ENCODE data around the gene IRF4.

The IRF4 gene

DNA sequence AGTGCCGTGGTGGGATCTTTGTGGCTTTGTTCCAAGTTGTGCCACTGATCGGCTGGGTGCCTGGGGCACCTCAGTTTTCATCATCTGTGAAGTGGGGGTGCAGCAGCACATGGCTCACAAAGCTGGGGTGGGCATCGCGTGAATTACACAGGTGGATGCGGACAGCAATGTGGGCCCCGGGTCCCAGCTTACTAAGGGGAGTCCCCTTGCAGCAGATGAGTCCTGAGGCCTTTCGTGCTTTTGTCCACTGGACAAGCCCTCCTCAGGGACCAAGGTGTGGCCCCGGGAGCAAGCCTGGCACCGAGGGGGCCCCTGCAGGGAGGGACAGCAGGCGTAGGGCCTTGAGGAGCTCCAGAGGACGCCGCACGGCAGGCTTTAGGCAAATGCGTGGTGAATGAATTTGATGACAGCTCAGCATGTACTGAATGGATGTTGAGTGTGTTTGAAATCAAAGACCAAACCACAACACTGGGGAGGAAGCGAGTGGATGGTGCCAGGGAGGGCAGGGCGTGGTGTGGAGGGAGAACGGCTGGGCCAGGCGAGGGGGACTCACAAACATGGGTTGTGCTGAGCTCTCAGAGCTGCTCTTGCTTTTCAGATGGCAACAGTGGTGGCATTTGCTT, 53.2 kb downstream of the IRF4 start:
- no peak for DNase-seq (ENCODE audit: low read depth in 2 of 2)

- DNase-seq (ENCODE audit: low read depth in 2 of 2): no peak
These were observed 54.2 kb downstream of the IRF4 start for GRCh38 chr6:445571-446417.

- DNase-seq (ENCODE audit: low read depth in 2 of 2): no peak
These were observed 55.1 kb downstream of the IRF4 start for GRCh38 chr6:446418-447366.

GRCh38 chr6:447381-448165, 56.0 kb downstream of the IRF4 start:
- no peak for DNase-seq (ENCODE audit: low read depth in 2 of 2)

DNA sequence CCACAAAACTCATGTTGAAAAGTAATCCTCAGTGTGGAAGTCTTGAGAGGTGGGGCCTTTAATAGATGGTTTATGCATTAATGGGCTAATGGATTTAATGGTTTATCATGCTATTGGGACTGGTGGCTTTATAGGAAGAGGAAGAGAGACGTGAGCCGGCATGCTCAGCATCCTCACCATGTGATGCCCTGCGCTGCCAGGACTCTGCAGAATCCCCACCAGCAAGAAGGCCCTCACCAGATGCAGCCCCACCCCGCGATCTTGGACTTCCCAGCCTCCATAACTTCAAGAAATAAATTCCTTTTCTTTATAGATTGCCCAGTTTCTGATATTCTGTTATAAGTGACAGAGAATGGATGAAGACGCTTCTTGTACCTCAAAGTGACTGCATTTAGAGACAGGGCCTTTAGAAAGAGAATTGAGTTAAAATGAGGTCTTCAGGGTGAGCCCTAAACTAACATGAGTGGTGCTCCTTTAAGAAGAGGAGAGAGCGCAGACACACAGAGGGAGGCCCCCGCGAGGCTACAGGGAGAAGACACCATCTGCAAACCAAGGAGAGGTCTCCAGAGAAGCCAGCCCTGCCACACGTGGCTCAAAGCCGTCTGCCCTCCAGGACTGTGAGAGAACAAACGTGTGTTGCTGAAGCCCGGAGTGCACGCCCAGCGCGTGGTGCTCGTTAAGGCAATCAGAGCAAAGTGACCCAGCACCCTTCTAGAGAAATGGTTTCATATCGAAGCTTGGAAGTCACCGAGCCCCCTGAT, 56.9 kb downstream of the IRF4 start:
- no peak for DNase-seq (ENCODE audit: low read depth in 2 of 2)

GRCh38 chr6:449057-449430, 57.5 kb downstream of the IRF4 start:
- no peak for DNase-seq (ENCODE audit: low read depth in 2 of 2)

DNA sequence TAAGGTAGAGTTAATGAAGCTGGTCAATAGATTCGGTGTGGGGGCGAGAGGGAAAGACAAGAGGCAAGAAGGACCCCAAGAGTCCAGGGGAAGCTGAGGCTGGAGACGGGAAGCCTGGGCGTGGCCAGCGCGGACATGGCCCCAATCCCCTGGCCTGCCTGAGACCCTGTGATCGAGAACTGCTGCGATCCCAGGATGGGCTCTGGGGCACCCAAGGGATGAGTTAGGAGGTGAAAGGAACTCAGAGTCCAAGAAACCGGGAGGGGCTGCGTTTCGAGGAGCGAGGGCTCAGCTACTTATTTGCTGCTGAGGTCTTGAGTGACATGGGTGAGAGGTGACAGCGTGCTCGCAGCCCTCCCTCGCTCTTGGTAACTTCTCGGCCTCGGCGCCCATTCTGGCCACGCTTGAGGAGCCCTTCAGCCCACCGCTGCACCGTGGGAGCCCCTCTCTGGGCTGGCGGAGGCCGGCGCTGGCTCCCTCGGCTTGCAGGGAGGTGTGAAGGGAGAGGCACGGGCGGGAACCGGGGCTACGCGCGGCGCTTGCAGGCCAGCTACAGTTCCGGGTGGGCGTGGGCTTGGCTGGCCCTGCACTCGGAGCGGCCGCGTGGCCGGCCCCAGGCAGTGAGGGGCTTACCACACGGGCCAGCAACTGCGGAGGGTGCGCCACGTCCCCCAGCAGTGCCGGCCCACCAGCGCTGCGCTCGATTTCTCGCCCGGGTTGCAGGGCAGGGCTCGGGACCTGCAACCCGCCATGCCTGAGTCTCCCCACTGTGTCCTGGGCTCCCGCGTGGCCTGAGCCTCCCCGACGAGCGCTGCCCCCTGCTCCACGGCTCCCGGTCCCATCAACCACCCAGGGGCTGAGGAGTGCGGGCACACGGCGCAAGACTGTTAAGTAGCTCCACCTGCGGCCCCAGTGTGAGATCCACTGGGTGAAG, 58.2 kb downstream of the IRF4 start:
- DNase-seq (ENCODE audit: low read depth in 2 of 2): no peak

GRCh38 chr6:451336-451735, 59.8 kb downstream of the IRF4 start:
- DNase-seq (ENCODE audit: low read depth in 2 of 2): no peak

GRCh38 chr6:451847-452246, 60.3 kb downstream of the IRF4 start:
- DNase-seq (ENCODE audit: low read depth in 2 of 2): no peak

DNA sequence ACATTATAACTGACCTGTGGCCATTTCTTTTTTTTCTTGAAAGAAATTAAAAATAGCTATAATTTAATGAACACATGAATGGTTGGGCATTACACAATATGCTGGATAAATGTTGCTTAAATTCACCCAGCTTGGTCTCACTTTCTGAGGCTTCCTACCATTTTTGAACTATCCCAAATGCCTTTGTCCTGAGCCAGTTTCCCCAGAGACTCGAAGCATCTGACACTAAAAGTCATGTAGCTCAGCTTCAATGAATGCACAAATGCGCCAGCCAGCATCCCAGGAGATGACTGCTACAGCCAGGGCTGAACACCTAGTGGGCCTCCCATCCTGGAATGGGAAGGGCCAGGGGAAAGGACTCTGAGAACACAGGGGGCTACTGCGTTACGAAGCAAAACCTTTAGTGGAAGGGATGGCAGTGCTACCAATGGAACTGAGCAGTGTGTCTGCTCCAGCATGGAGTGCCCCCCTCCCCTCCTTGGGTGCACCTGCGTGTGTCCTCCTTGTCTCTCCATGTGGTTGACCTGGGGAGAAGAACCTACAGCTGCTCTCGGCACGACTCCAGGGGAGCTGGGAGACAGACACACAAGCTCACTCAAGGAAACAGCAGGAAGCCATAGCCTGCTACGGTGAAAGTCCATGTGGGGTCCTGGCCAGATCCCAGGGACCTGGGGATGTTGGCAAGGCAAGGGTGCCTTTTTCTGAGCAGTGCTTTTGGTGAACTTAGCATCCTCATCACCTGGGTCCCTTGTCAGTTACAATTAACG, 60.9 kb downstream of the IRF4 start:
- no peak for DNase-seq (ENCODE audit: low read depth in 2 of 2)

DNA sequence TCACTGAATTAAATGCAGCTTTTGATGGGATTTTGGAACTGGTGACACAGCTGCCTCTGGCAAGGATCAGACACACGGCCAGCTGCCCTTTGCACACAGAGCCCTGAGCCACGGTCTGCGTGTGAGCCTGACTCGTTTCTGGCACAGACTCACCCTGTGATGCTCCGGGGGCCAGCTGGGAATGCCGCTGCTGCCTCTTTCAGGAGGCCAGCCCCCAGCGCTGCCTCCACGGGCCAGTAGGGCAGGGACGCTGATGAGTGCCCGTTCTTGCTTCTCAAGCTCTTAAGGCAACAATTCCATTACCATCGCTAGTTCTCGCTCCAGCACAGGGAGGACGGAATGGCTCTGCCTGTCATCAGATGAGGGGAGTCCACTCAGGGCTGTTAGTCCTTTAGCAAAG, 61.6 kb downstream of the IRF4 start:
- DNase-seq (ENCODE audit: low read depth in 2 of 2): no peak

DNA sequence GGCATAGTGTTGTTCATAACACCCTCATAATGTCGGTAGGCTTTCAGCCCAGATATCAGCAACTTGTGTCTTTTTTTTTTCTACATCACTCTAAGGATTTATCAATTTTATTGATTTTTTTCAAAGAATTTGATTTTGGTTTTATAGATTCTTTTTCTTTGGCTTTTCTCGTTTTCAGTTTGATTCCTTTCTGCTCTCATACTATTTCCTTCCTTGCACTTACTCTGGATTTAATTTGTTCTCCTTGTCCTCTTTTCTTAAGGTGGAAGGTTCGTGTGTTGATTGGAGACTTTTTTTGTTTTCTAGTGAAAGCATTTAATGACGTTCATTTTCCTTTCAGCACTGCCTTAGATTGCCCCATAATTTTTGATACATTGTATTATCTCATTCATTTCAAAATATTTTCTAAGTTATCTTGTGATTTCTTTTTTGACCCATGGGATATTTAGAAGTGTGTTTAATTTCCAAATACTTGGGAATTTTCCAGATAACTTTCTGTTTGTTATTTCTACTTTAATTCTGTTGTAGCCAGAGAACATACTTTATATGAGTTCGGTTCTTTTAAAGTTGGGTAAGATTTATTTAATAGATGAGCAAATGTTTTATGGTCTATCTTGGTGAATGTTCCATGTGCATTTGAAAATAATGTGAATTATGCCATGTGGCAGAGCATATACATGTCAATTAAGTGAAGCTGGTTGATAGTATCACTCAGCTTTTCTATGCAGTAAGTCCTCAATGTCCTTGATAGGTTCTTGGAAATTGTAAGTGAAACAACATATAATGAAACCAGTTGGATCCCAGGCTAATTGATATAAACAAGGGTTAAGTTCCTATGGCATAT, 62.8 kb downstream of the IRF4 start:
- no peak for DNase-seq (ENCODE audit: low read depth in 2 of 2)

DNA sequence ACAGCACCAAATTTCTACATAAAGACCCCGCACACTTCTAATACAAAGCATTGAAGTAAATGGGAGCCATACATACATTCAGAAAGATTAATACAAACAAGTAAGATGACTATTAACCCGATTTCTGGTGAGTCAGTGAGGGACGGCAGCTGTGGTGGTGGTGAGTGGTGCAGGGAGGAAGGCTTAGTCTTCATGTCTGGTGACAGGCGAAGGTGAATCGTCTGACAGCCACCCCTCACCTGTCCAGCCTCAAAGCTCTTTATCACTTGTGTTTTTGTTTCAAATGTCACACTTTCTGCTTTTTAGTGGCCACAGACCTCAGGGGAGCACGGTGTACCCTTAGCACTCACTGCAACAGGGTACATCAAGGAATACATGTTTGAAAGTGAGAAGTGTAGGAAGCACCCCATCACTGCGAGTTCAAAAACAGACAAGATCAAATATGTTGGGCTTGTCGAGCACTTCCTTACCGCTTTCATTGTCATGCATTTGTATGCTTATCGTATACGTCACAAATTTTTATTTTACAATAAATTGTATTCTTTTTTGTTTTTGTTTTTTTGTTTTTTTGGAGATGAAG, 63.5 kb downstream of the IRF4 start:
- no peak for DNase-seq (ENCODE audit: low read depth in 2 of 2)

DNA sequence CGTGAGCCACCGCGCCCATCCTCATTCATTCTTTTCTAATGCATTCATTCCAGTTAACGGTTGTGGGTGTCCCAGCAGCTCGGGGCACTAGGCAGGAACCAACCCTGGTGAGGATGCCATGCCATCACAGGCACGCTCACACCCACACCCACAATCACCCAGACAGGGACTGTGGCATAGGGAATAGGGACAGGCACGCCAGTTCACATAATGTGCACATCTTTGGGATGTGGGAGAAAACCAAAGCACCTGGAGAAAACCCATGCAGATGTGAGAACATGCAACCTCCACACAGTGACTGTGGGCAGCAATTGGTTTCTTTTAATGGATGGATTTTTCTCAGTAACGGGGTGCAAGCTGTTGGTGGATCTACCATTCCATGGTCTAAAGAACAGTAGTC, 64.3 kb downstream of the IRF4 start:
- DNase-seq (ENCODE audit: low read depth in 2 of 2): no peak

DNA sequence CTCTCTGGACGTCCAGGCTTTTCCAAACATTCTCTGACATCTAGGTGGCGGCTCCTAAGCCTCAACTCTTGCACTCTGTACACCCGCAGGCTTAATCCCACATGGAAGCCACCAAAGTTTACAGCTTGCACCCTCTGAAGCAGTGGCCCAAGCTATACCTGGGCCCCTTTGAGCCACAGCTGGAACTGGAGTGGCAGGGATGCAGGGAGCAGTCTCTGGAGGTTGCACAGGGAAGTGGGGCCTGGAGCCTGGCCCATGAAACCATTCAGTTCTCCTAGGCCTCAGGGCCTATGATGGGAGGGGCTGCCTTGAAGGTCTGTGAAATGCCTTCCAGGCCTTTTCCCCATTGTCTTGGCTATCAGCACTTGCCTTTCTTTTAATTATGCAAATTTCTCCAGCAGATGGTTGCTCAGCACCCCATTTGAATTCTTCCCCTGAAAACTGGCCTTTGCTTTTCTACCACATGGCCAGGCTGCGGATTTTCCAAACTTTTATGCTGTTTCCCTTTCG, 64.9 kb downstream of the IRF4 start:
- DNase-seq (ENCODE audit: low read depth in 2 of 2): no peak

DNA sequence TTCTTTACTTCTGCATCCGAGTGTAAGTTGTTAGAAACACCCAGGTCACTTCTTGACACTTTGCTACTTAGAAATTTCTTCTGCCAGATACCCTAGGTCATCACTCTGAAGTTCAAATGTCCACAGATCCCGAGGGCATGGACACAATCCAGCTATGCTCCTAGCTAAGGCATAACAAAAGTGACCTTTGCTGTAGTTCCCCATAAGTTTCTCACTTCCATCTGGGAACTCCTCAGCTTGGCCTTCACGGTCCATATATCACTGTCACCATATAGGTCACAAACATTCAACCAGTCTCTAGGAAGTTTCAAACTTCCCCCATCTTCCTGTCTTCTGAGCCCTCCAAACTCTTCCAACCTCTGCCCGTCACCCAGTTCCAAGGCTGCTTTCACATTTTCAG, 65.3 kb downstream of the IRF4 start:
- no peak for DNase-seq (ENCODE audit: low read depth in 2 of 2)

Data from fibroblast of skin of left quadriceps (primary cell).